HepG2 (cell line): ENCODE results near the gene ALPI. TPM values are rescaled to one million over a fixed set of nuclear protein-coding genes. Genes with fewer than 3 reads are reported as not detected.

ENCODE experiments used
- ATAC-seq: fragments of 200-7000 bp; cut with Tn5 transposase; 3 replicates; pipeline ENCODE4 v1.9.1; 2020; ENCODE audit warnings: mild to moderate bottlenecking, moderate library complexity
- BruUV-seq: library from RNA; stranded (reverse); fragments of 400-500 nt; replicated peaks from 2 replicates; lab custom pipeline; 2021; lab: Mats Ljungman, UMichigan
- CTCF ChIA-PET: fragments of 300-600 bp; formaldehyde crosslinking; extraction: SDS; loops from one replicate; lab custom pipeline; 2021; ENCODE audit warnings: low total read pairs, inconsistent platforms, low intra/inter-chr PET ratio; lab: Yijun Ruan, JAX
- POLR2A ChIA-PET: fragments of 350-600 bp; sonication (Branson Sonifier 250); formaldehyde crosslinking; loops from one replicate; lab custom pipeline; 2020; ENCODE audit warnings: antibody characterized with exemption, inconsistent platforms; lab: Yijun Ruan, JAX
- DNase-seq: peaks from one replicate; pipeline ENCODE4 v3.0.0-alpha.2; 2015; ENCODE audit warnings: low spot score
- FAIRE-seq: peaks from 3 replicates; lab custom pipeline; 2011; peaks lifted over from hg19 to GRCh38; lab: Jason Lieb, UNC
- H2AFZ ChIP-seq: one replicate; pipeline ENCODE4 v1.6.1; 2011; ENCODE audit warnings: low read length, inconsistent platforms
- H3K27ac ChIP-seq: fragments of 300-600 bp; 3 replicates; pipeline ENCODE4 v1.8.0; 2011; ENCODE audit warnings: mixed run types, mild to moderate bottlenecking, mixed read lengths, low read length, inconsistent platforms; ENCODE audit not compliant: insufficient read depth; ENCODE audit errors: extremely low read length
- H3K27me3 ChIP-seq, 2 experiments: fragments of 200-600 bp in 1 of 2; 2 replicates in 1 of 2; 3 replicates in 1 of 2; pipeline versions ENCODE4 v1.6.0 to v1.8.0; 2011; ENCODE audit warnings: low read length in 2 of 2, mild to moderate bottlenecking in 2 of 2, moderate library complexity in 2 of 2, inconsistent platforms in 1 of 2; ENCODE audit not compliant: insufficient read depth in 2 of 2, control insufficient read depth in 1 of 2
- H3K36me3 ChIP-seq, 2 experiments: fragments of 200-600 bp in 1 of 2; replicated peaks in 1 of 2; 2 replicates in 1 of 2; 3 replicates in 1 of 2; pipeline versions ENCODE4 v1.5.1 to v1.8.0; 2011; ENCODE audit warnings: low read length in 2 of 2, inconsistent platforms in 1 of 2; ENCODE audit not compliant: insufficient read depth in 2 of 2, control insufficient read depth in 1 of 2
- H3K4me1 ChIP-seq: 2 replicates; pipeline ENCODE4 v1.5.1; 2012; ENCODE audit warnings: low read length, inconsistent platforms; ENCODE audit not compliant: insufficient read depth
- H3K4me2 ChIP-seq: 2 replicates; pipeline ENCODE4 v1.6.0; 2011; ENCODE audit warnings: low read depth, low read length, inconsistent platforms
- H3K4me3 ChIP-seq, 3 experiments: fragments of 200-600 bp in 1 of 3; sonication (generic), shearing (Covaris generic) in 1 of 3; replicated peaks in 1 of 3; 2 replicates each; pipeline ENCODE4 v1.5.1; 2011 to 2016; ENCODE audit warnings: low read length in 3 of 3, inconsistent platforms in 2 of 3, low read depth in 2 of 3, mild to moderate bottlenecking in 2 of 3, control low read depth in 1 of 3, mixed read lengths in 1 of 3; ENCODE audit not compliant: insufficient read depth in 1 of 3
- H3K79me2 ChIP-seq: one replicate; pipeline ENCODE4 v1.6.1; 2011; ENCODE audit warnings: low read length, inconsistent platforms; ENCODE audit not compliant: insufficient read depth
- H3K9ac ChIP-seq: 2 replicates; pipeline ENCODE4 v1.6.0; 2011; ENCODE audit warnings: mild to moderate bottlenecking, low read depth, low read length, inconsistent platforms; ENCODE audit not compliant: insufficient read depth
- H3K9me3 ChIP-seq: 2 replicates; pipeline ENCODE4 v1.5.1; 2012; ENCODE audit warnings: mild to moderate bottlenecking, low read length
- H4K20me1 ChIP-seq: 2 replicates; pipeline ENCODE4 v1.6.0; 2011; ENCODE audit warnings: inconsistent platforms, mild to moderate bottlenecking, low read length, moderate library complexity; ENCODE audit not compliant: insufficient read depth
- MBNL3 ChIP-seq: fragments of 250-450 bp; sonication (Bioruptor Pico); conservative IDR thresholded peaks from 2 replicates; pipeline ENCODE4 v1.8.0; 2022; ENCODE audit warnings: mild to moderate bottlenecking, inconsistent platforms
- POLR2G ChIP-seq: fragments of 200-400 bp; formaldehyde crosslinking; IDR thresholded peaks from 2 replicates; pipeline ENCODE4 v1.6.1; 2018; ENCODE audit warnings: mild to moderate bottlenecking, low read depth, low read length, moderate library complexity
- RBAK ChIP-seq: sonication (generic); formaldehyde crosslinking; IDR thresholded peaks from 2 replicates; pipeline ENCODE4 v1.5.1; 2020; ENCODE audit warnings: mild to moderate bottlenecking, missing genetic modification reagents
- RBFOX2 ChIP-seq: fragments of 200-400 bp; formaldehyde crosslinking; IDR thresholded peaks from 2 replicates; pipeline ENCODE4 v1.6.1; 2017; ENCODE audit warnings: low read depth, mild to moderate bottlenecking, low read length
- ZNF33A ChIP-seq: sonication (generic); formaldehyde crosslinking; IDR thresholded peaks from 2 replicates; pipeline ENCODE4 v1.5.1; 2020; ENCODE audit warnings: missing genetic modification reagents, mild to moderate bottlenecking, moderate library complexity, borderline replicate concordance
- ZNF451 ChIP-seq: sonication (generic); formaldehyde crosslinking; IDR thresholded peaks from 2 replicates; pipeline ENCODE4 v1.5.0; 2020; ENCODE audit warnings: mild to moderate bottlenecking, missing genetic modification reagents
- ZNF556 ChIP-seq: sonication (generic); formaldehyde crosslinking; IDR thresholded peaks from 2 replicates; pipeline ENCODE4 v1.4.0; 2020; ENCODE audit warnings: mild to moderate bottlenecking, missing genetic modification reagents, borderline replicate concordance
- ZNF577 ChIP-seq: sonication (generic); formaldehyde crosslinking; IDR thresholded peaks from 2 replicates; pipeline ENCODE4 v1.4.0; 2020; ENCODE audit warnings: mild to moderate bottlenecking, low read depth, missing genetic modification reagents, borderline replicate concordance
- ZNF629 ChIP-seq: sonication (generic); formaldehyde crosslinking; conservative IDR thresholded peaks from 2 replicates; pipeline ENCODE4 v1.5.0; 2020; ENCODE audit warnings: missing genetic modification reagents
- WGBS: methylation state at CpG from one replicate; pipeline ENCODE4 v1.1.6; 2017; ENCODE audit warnings: low lambda C conversion rate; 5-methylcytosine and 5-hydroxymethylcytosine counted together
- in situ Hi-C: cut with HindIII; loops from 2 replicates; pipeline ENCODE4 v1.10.0; 2017; ENCODE audit warnings: low pct_unique_long_range_greater_than_20kb; ENCODE audit not compliant: extremely low pct_ligation_motif_present
- intact Hi-C: fragments of 100-400 bp; cut with micrococcal nuclease; formaldehyde crosslinking; loops from one replicate; pipeline ENCODE4 v1.10.0; 2022; ENCODE audit not compliant: unreplicated experiment
- polyA plus RNA-seq, 8 experiments: library from polyadenylated mRNA; depleted of rRNA in 3 of 8; stranded (reverse) in 7 of 8; unstranded in 1 of 8; fragments of >200 nt; fragmentation: Illumina TruSeq in 4 of 8; extraction: Trizol in 4 of 8; gene quantifications; 2 replicates each; pipeline versions ENCODE4 v1.2.1 to v1.2.3, GENCODE V29; 2011 to 2016; ENCODE audit warnings: low read depth in 4 of 8, missing spikeins in 1 of 8, mixed read lengths in 1 of 8; ENCODE audit not compliant: insufficient read depth in 1 of 8
- total RNA-seq, 5 experiments: library from RNA; depleted of rRNA; stranded (reverse); fragments of >200 nt; fragmentation: Illumina TruSeq; extraction: Trizol; gene quantifications; 2 replicates each; pipeline ENCODE4 v1.2.3, GENCODE V29; 2016; ENCODE audit warnings: low read depth in 1 of 5
- TF ChIP-seq, protein P1 (sequence below): IDR thresholded peaks from 2 replicates; pipeline ENCODE4 v1.6.1; 2012; ENCODE audit warnings: low read length, improper control_type of control experiment
- TF ChIP-seq, protein P2 (sequence below): sonication (generic); formaldehyde crosslinking; IDR thresholded peaks from 2 replicates; pipeline ENCODE4 v1.8.0; 2022; ENCODE audit warnings: mild to moderate bottlenecking, missing genetic modification reagents, borderline replicate concordance

The ALPI gene
- total and polyA plus RNA-seq, 2 of the 13 experiments (the other 11 are each of a cell fraction or from before 2014, with no cell fraction given) = not detected

DNA sequence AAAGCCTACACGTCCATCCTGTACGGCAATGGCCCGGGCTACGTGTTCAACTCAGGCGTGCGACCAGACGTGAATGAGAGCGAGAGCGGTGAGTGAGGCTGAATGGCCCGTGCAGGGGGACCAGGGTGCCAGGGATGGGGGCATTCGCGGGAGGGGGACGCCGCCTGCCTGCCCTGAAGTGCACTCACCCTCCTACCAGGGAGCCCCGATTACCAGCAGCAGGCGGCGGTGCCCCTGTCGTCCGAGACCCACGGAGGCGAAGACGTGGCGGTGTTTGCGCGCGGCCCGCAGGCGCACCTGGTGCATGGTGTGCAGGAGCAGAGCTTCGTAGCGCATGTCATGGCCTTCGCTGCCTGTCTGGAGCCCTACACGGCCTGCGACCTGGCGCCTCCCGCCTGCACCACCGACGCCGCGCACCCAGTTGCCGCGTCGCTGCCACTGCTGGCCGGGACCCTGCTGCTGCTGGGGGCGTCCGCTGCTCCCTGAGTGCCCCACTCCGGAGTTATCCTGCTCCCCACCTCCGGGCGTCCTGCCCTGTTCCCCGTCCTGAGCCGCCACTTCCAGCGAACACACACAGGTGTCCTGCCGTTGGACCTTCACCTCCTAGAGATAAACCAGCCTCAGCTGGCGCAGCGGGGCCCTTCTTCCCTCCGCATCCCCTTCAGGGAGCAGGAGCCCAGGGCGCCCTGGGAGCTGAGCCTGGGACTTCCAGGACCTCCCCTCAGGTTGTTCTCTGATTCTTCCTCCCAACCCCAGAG lies 2.9 kb downstream of the ALPI start:
- Histone ChIP-seq H2AFZ (no peak overlapping the region), H3K36me3 (no peaks in the 10 kb centered on the region), H3K4me1 (0 out of 2 replicates have a peak, but pooled peaks cover 7% of the 10 kb centered on the region), H3K4me3 (no peak overlapping the region), H3K4me2 (no peak overlapping the region), H4K20me1 (no peaks in the 10 kb centered on the region; the same call in 1 of the 2 replicates), H3K9me3 (no peaks in the 10 kb centered on the region), H3K27me3 (peaks cover 6 to 63% of the 10 kb centered on the region in 2 experiments; a peak in 4 of 5 replicates), H3K27ac (no peak overlapping the region), H3K79me2 (no peaks in the 10 kb centered on the region), H3K9ac (no peak overlapping the region)
- TF ChIP-seq ZNF629 (no peak), MBNL3 (CRISPR knock-in tag) (no peak), RBFOX2 (no peak), ZNF33A (CRISPR knock-in tag) (no peak), ZNF451 (no peak), RBAK (CRISPR knock-in tag) (no peak)
- in situ Hi-C loops = loop anchor here (5.0 kb wide), 1 partner anchor 58 kb away; no protein-coding TSS in a partner anchor
- FAIRE-seq = no peak
- ChIA-PET POLR2A (no interaction called here), CTCF (no interaction called here)
- no TSS peak for BruUV-seq
- no peak; the same call in 2 of the 3 replicates for ATAC-seq
- no peak for DNase-seq
- intact Hi-C loops = no loop called here
- WGBS = 51% methylated on average over 42 of the region's 56 CpGs

DNA sequence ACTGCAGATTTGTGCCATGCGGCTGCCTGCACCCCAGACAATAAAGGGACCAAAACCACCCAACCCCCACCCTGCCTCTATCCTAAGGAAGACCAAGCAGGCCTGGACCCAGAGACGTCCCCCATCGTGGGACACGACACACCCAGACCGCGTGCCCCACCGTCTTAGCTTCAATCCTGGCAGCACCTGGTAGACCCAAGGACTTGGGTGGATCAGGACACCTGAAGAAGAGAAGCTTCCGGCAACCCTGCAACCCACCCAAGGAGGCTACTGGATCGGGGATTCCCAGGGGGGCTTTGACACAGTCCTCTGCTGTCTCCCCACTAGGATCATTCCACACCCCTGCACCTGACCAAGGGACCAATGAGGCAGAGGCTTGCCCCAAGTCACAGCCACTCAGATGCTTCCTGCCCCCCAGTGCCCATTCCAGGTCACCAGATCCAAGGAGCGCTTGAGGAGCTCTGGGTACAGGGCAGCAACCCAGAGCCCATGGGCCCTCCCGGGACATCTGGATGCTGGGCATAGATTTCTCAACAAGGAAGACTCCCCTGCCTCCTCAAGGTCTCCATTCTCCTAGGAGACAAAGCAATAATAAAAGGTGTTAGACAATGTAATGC lies 3.6 kb downstream of the ALPI start:
- Histone ChIP-seq H3K4me2 (no peak overlapping the region), H3K4me3 (no peak overlapping the region), H3K36me3 (no peaks in the 10 kb centered on the region), H3K79me2 (no peaks in the 10 kb centered on the region)
- CTCF ChIA-PET = no interaction called here
- DNase-seq = no peak
- intact Hi-C loops = no loop called here
- TF ChIP-seq, protein P1, sequence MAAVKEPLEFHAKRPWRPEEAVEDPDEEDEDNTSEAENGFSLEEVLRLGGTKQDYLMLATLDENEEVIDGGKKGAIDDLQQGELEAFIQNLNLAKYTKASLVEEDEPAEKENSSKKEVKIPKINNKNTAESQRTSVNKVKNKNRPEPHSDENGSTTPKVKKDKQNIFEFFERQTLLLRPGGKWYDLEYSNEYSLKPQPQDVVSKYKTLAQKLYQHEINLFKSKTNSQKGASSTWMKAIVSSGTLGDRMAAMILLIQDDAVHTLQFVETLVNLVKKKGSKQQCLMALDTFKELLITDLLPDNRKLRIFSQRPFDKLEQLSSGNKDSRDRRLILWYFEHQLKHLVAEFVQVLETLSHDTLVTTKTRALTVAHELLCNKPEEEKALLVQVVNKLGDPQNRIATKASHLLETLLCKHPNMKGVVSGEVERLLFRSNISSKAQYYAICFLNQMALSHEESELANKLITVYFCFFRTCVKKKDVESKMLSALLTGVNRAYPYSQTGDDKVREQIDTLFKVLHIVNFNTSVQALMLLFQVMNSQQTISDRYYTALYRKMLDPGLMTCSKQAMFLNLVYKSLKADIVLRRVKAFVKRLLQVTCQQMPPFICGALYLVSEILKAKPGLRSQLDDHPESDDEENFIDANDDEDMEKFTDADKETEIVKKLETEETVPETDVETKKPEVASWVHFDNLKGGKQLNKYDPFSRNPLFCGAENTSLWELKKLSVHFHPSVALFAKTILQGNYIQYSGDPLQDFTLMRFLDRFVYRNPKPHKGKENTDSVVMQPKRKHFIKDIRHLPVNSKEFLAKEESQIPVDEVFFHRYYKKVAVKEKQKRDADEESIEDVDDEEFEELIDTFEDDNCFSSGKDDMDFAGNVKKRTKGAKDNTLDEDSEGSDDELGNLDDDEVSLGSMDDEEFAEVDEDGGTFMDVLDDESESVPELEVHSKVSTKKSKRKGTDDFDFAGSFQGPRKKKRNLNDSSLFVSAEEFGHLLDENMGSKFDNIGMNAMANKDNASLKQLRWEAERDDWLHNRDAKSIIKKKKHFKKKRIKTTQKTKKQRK = no peak
- TF ChIP-seq, protein P2, sequence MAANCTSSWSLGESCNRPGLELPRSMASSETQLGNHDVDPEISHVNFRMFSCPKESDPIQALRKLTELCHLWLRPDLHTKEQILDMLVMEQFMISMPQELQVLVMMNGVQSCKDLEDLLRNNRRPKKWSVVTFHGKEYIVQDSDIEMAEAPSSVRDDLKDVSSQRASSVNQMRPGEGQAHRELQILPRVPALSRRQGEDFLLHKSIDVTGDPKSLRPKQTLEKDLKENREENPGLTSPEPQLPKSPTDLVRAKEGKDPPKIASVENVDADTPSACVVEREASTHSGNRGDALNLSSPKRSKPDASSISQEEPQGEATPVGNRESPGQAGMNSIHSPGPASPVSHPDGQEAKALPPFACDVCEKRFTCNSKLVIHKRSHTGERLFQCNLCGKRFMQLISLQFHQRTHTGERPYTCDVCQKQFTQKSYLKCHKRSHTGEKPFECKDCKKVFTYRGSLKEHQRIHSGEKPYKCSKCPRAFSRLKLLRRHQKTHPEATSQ (CRISPR knock-in tag) = no peak
- TF ChIP-seq ZNF556 (CRISPR knock-in tag) (no peak), POLR2G (no peak), ZNF577 (CRISPR knock-in tag) (no peak)
- TF ChIP-seq, all 625 proteins: peak for 0
- Histone ChIP-seq H2AFZ (no peak overlapping the region), H3K9ac (no peak overlapping the region), H4K20me1 (no peaks in the 10 kb centered on the region; the same call in 1 of the 2 replicates), H3K9me3 (no peaks in the 10 kb centered on the region), H3K27me3 (peaks cover 8 to 67% of the 10 kb centered on the region in 2 experiments; a peak in 4 of 5 replicates), H3K27ac (no peak overlapping the region), H3K4me1 (0 out of 2 replicates have a peak, but pooled peaks cover 7% of the 10 kb centered on the region)
- in situ Hi-C loops = loop anchor here (5.0 kb wide), 1 partner anchor 58 kb away; no protein-coding TSS in a partner anchor
- FAIRE-seq (no peak), ATAC-seq (no peak)
- 49% methylated on average over 9 of the region's 11 CpGs for WGBS
- POLR2A ChIA-PET = no interaction called here
- no TSS peak for BruUV-seq
